ENCODE data around the gene C8B. TPM values are rescaled to one million over a fixed set of nuclear protein-coding genes. Genes with fewer than 3 reads are reported as not detected.

Gene C8B
- total RNA-seq: not detected
- polyA plus RNA-seq: 0.19 TPM

- no peak for DNase-seq (ENCODE audit: extremely low spot score)
- WGBS: 91% methylated on average over 3 of the region's 3 CpGs
- H3K27ac ChIP-seq (ENCODE audit: low read depth): no peak within 1 kb of the TSS
- no peaks in the 10 kb centered on the region for H3K36me3 ChIP-seq (ENCODE audit: insufficient read depth)
- no peak within 1 kb of the TSS for H3K4me3 ChIP-seq (ENCODE audit: low read depth, low read length)
- no peaks in the 10 kb centered on the region for H3K4me1 ChIP-seq (ENCODE audit: insufficient read depth)
Measured at GRCh38 chr1:56965916-56966697, at the start of gene C8B. TSS of gene C8B (minus strand) at chr1:56966015. CDS start at chr1:56965948, 67 bp downstream.

- no peak for DNase-seq (ENCODE audit: extremely low spot score)
- no peak overlapping the region for H3K4me3 ChIP-seq (ENCODE audit: low read depth, low read length)
- WGBS: 93% methylated on average over 15 of the region's 15 CpGs
- no peak overlapping the region for H3K27ac ChIP-seq (ENCODE audit: low read depth)
- no peaks in the 10 kb centered on the region for H3K36me3 ChIP-seq (ENCODE audit: insufficient read depth)
- no peaks in the 10 kb centered on the region for H3K4me1 ChIP-seq (ENCODE audit: insufficient read depth)
Measured at GRCh38 chr1:57015071-57015470, 49.3 kb upstream of the C8B start.

GRCh38 chr1:57013522-57013921 is 47.7 kb upstream of the C8B start:
- DNase-seq (ENCODE audit: extremely low spot score): no peak
- Histone ChIP-seq H3K27ac (ENCODE audit: low read depth) (no peak overlapping the region), H3K4me1 (ENCODE audit: insufficient read depth) (no peaks in the 10 kb centered on the region), H3K4me3 (ENCODE audit: low read depth, low read length) (no peak overlapping the region), H3K36me3 (ENCODE audit: insufficient read depth) (no peaks in the 10 kb centered on the region)
- 75% methylated on average over 2 of the region's 2 CpGs for WGBS

GRCh38 chr1:57012315-57012714 is 46.5 kb upstream of the C8B start:
- WGBS: 49% methylated on average over 1 of the region's 1 CpG
- no peaks in the 10 kb centered on the region for H3K36me3 ChIP-seq (ENCODE audit: insufficient read depth)
- no peak overlapping the region for H3K27ac ChIP-seq (ENCODE audit: low read depth)
- DNase-seq (ENCODE audit: extremely low spot score): no peak
- H3K4me3 ChIP-seq (ENCODE audit: low read depth, low read length): no peak overlapping the region
- H3K4me1 ChIP-seq (ENCODE audit: insufficient read depth): no peaks in the 10 kb centered on the region

- H3K4me3 ChIP-seq (ENCODE audit: low read depth, low read length): no peak overlapping the region
- H3K36me3 ChIP-seq (ENCODE audit: insufficient read depth): no peaks in the 10 kb centered on the region
- no peak overlapping the region for H3K27ac ChIP-seq (ENCODE audit: low read depth)
- WGBS: 93% methylated on average over 4 of the region's 4 CpGs
- no peaks in the 10 kb centered on the region for H3K4me1 ChIP-seq (ENCODE audit: insufficient read depth)
- no peak for DNase-seq (ENCODE audit: extremely low spot score)
Measured at GRCh38 chr1:57010511-57010910, 44.7 kb upstream of the C8B start.

- no peak for DNase-seq (ENCODE audit: extremely low spot score)
- Histone ChIP-seq H3K36me3 (ENCODE audit: insufficient read depth) (no peaks in the 10 kb centered on the region), H3K4me3 (ENCODE audit: low read depth, low read length) (no peak overlapping the region), H3K4me1 (ENCODE audit: insufficient read depth) (no peaks in the 10 kb centered on the region), H3K27ac (ENCODE audit: low read depth) (no peak overlapping the region)
- 37% methylated on average over 2 of the region's 2 CpGs for WGBS
Measured at GRCh38 chr1:57007948-57008347, 42.1 kb upstream of the C8B start.

GRCh38 chr1:57007472-57007871 is 41.7 kb upstream of the C8B start:
- Histone ChIP-seq H3K4me1 (ENCODE audit: insufficient read depth) (no peaks in the 10 kb centered on the region), H3K27ac (ENCODE audit: low read depth) (no peak overlapping the region), H3K4me3 (ENCODE audit: low read depth, low read length) (no peak overlapping the region), H3K36me3 (ENCODE audit: insufficient read depth) (no peaks in the 10 kb centered on the region)
- 63% methylated on average over 2 of the region's 2 CpGs for WGBS
- DNase-seq (ENCODE audit: extremely low spot score): no peak

- no peaks in the 10 kb centered on the region for H3K36me3 ChIP-seq (ENCODE audit: insufficient read depth)
- 59% methylated on average over 4 of the region's 4 CpGs for WGBS
- H3K4me3 ChIP-seq (ENCODE audit: low read depth, low read length): no peak overlapping the region
- H3K27ac ChIP-seq (ENCODE audit: low read depth): no peak overlapping the region
- no peaks in the 10 kb centered on the region for H3K4me1 ChIP-seq (ENCODE audit: insufficient read depth)
- DNase-seq (ENCODE audit: extremely low spot score): no peak
Measured at GRCh38 chr1:57003398-57004139, 37.8 kb upstream of the C8B start.

- DNase-seq (ENCODE audit: extremely low spot score): no peak
- Histone ChIP-seq H3K27ac (ENCODE audit: low read depth) (no peak overlapping the region), H3K4me1 (ENCODE audit: insufficient read depth) (no peaks in the 10 kb centered on the region), H3K36me3 (ENCODE audit: insufficient read depth) (no peaks in the 10 kb centered on the region), H3K4me3 (ENCODE audit: low read depth, low read length) (no peak overlapping the region)
- 91% methylated on average over 4 of the region's 4 CpGs for WGBS
Measured at GRCh38 chr1:56995414-56996100, 29.7 kb upstream of the C8B start.

GRCh38 chr1:56993475-56993874 is 27.7 kb upstream of the C8B start:
- DNase-seq (ENCODE audit: extremely low spot score): no peak
- H3K27ac ChIP-seq (ENCODE audit: low read depth): no peak overlapping the region
- H3K4me3 ChIP-seq (ENCODE audit: low read depth, low read length): no peak overlapping the region
- 80% methylated on average over 5 of the region's 5 CpGs for WGBS
- no peaks in the 10 kb centered on the region for H3K4me1 ChIP-seq (ENCODE audit: insufficient read depth)
- H3K36me3 ChIP-seq (ENCODE audit: insufficient read depth): no peaks in the 10 kb centered on the region

GRCh38 chr1:56992318-56993125 is 26.7 kb upstream of the C8B start:
- DNase-seq (ENCODE audit: extremely low spot score): no peak
- Histone ChIP-seq H3K36me3 (ENCODE audit: insufficient read depth) (no peaks in the 10 kb centered on the region), H3K27ac (ENCODE audit: low read depth) (no peak overlapping the region), H3K4me3 (ENCODE audit: low read depth, low read length) (no peak overlapping the region), H3K4me1 (ENCODE audit: insufficient read depth) (no peaks in the 10 kb centered on the region)
- WGBS: 79% methylated on average over 15 of the region's 15 CpGs

GRCh38 chr1:56991576-56991975 is 25.8 kb upstream of the C8B start:
- WGBS: 93% methylated on average over 3 of the region's 3 CpGs

GRCh38 chr1:56986397-56986796 is 20.6 kb upstream of the C8B start:
- Histone ChIP-seq H3K4me1 (ENCODE audit: insufficient read depth) (no peaks in the 10 kb centered on the region), H3K36me3 (ENCODE audit: insufficient read depth) (no peaks in the 10 kb centered on the region), H3K4me3 (ENCODE audit: low read depth, low read length) (no peak overlapping the region), H3K27ac (ENCODE audit: low read depth) (no peak overlapping the region)
- 80% methylated on average over 2 of the region's 2 CpGs for WGBS
- DNase-seq (ENCODE audit: extremely low spot score): no peak

More at GRCh38 chr1:56991576-56991975, 25.8 kb upstream of the C8B start:
- Histone ChIP-seq H3K27ac (ENCODE audit: low read depth) (no peak overlapping the region), H3K36me3 (ENCODE audit: insufficient read depth) (no peaks in the 10 kb centered on the region), H3K4me1 (ENCODE audit: insufficient read depth) (no peaks in the 10 kb centered on the region), H3K4me3 (ENCODE audit: low read depth, low read length) (no peak overlapping the region)
- no peak for DNase-seq (ENCODE audit: extremely low spot score)

Data from urinary bladder (tissue), 4 donors.